Caco-2 (cell line): ENCODE data around the gene ZNF816. TPM values are rescaled to one million over a fixed set of nuclear protein-coding genes. Genes with fewer than 3 reads are reported as not detected.

Source experiments
- Bru-seq: library from RNA; stranded (reverse); fragments of 400-500 nt; gene quantifications from one replicate; lab custom pipeline; 2021; lab: Mats Ljungman, UMichigan
- BruChase-seq, 2 experiments: library from RNA; stranded (reverse); fragments of 400-500 nt; gene quantifications; one replicate each; lab custom pipeline; 2021; lab: Mats Ljungman, UMichigan
- BruUV-seq: library from RNA; stranded (reverse); fragments of 400-500 nt; replicated peaks from 2 replicates; lab custom pipeline; 2021; lab: Mats Ljungman, UMichigan
- CTCF ChIA-PET: fragments of 300-600 bp; sonication (Branson Sonifier 250); formaldehyde crosslinking; loops from one replicate; lab custom pipeline; 2022; ENCODE audit warnings: antibody characterized with exemption; lab: Charles Lee
- POLR2A ChIA-PET: fragments of 300-600 bp; sonication (Branson Sonifier 250); formaldehyde crosslinking; loops from one replicate; lab custom pipeline; 2022; ENCODE audit warnings: antibody characterized with exemption; lab: Charles Lee
- DNase-seq, 2 experiments: peaks; one replicate each; pipeline versions ENCODE4 v3.0.0 to v3.0.0-alpha.2; 2020 to 2022
- H3K27me3 ChIP-seq: replicated peaks from 2 replicates; pipeline ENCODE4 v1.6.0; 2011; ENCODE audit warnings: low read length; ENCODE audit not compliant: control insufficient read depth, insufficient read depth
- H3K36me3 ChIP-seq: 2 replicates; pipeline ENCODE4 v1.5.1; 2011; ENCODE audit warnings: low read length; ENCODE audit not compliant: control insufficient read depth, insufficient read depth
- H3K4me1 ChIP-seq: fragments of 250-450 bp; sonication (Bioruptor Pico); 2 replicates; pipeline ENCODE4 v1.5.1; 2020; ENCODE audit warnings: mild to moderate bottlenecking
- H3K4me3 ChIP-seq: 2 replicates; pipeline ENCODE4 v1.5.1; 2011; ENCODE audit warnings: low read depth, mild to moderate bottlenecking, control low read depth, low read length
- H3K9me3 ChIP-seq: fragments of 250-450 bp; sonication (Bioruptor Pico); 2 replicates; pipeline ENCODE4 v1.5.1; 2020; ENCODE audit warnings: mild to moderate bottlenecking, moderate library complexity
- H3K27ac Mint-ChIP-seq: one replicate; pipeline ENCODE4 v1.8.0; 2022; ENCODE audit warnings: mixed read lengths; ENCODE audit not compliant: unreplicated experiment
- H3K27me3 Mint-ChIP-seq: one replicate; pipeline ENCODE4 v1.8.0; 2022; ENCODE audit warnings: mixed read lengths; ENCODE audit not compliant: insufficient read depth, unreplicated experiment
- H3K36me3 Mint-ChIP-seq: one replicate; pipeline ENCODE4 v1.8.0; 2022; ENCODE audit warnings: mild to moderate bottlenecking, mixed read lengths; ENCODE audit not compliant: insufficient read depth, unreplicated experiment
- H3K4me1 Mint-ChIP-seq: one replicate; pipeline ENCODE4 v1.8.0; 2022; ENCODE audit warnings: low read depth, mixed read lengths; ENCODE audit not compliant: unreplicated experiment
- H3K4me3 Mint-ChIP-seq: one replicate; pipeline ENCODE4 v1.8.0; 2022; ENCODE audit warnings: mild to moderate bottlenecking, moderate library complexity, mixed read lengths; ENCODE audit not compliant: unreplicated experiment
- H3K9me3 Mint-ChIP-seq: one replicate; pipeline ENCODE4 v1.8.0; 2022; ENCODE audit warnings: mixed read lengths; ENCODE audit not compliant: unreplicated experiment
- intact Hi-C: fragments of 100-400 bp; cut with micrococcal nuclease; formaldehyde crosslinking; loops from one replicate; pipeline ENCODE4 v1.10.0; 2022; ENCODE audit not compliant: unreplicated experiment
- long read RNA-seq: library from polyadenylated mRNA; stranded (forward); transcript quantifications from one replicate; pipeline ENCODE4 v2.0.0, GENCODE V29; 2022
- total RNA-seq: library from RNA; stranded (reverse); gene quantifications from 2 replicates; pipeline ENCODE4 v1.2.3, GENCODE V29; 2022
- TF ChIP-seq, protein P1 (sequence below), 2 experiments: fragments of 200-600 bp in 1 of 2; IDR thresholded peaks; 1 replicate in 1 of 2; 2 replicates in 1 of 2; pipeline versions ENCODE4 v1.5.1 to v1.8.0; 2011 to 2022; ENCODE audit warnings: antibody characterized with exemption in 1 of 2, control low read depth in 1 of 2, inconsistent platforms in 1 of 2, low read depth in 1 of 2, low read length in 1 of 2, mild to moderate bottlenecking in 1 of 2, moderate library complexity in 1 of 2; ENCODE audit not compliant: insufficient read depth in 1 of 2, severe bottlenecking in 1 of 2, unreplicated experiment in 1 of 2

Gene ZNF816
- total RNA-seq (8.8 and 11.5 TPM in 2 replicates), Bru-seq, nascent RNA (percentile 85 among the genes with signal in this experiment), BruChase-seq, experiment 1, labeled RNA remaining after a 2-hour chase (percentile 88 among the genes with signal in this experiment), BruChase-seq, experiment 2, labeled RNA remaining after a 6-hour chase (percentile 81 among the genes with signal in this experiment)
- long read RNA-seq, transcript ZNF816-207 (4 exons, 553 nt), result minor isoform, 5 of 16 reads
- long read RNA-seq, transcript ZNF816-206 (4 exons, 2,504 nt), result major isoform, 10 of 16 reads
- long read RNA-seq, partial matches to known transcripts, result 0 of 16 reads
- long read RNA-seq, other reads (novel, unspliced or antisense), result 0 of 16 reads

DNA sequence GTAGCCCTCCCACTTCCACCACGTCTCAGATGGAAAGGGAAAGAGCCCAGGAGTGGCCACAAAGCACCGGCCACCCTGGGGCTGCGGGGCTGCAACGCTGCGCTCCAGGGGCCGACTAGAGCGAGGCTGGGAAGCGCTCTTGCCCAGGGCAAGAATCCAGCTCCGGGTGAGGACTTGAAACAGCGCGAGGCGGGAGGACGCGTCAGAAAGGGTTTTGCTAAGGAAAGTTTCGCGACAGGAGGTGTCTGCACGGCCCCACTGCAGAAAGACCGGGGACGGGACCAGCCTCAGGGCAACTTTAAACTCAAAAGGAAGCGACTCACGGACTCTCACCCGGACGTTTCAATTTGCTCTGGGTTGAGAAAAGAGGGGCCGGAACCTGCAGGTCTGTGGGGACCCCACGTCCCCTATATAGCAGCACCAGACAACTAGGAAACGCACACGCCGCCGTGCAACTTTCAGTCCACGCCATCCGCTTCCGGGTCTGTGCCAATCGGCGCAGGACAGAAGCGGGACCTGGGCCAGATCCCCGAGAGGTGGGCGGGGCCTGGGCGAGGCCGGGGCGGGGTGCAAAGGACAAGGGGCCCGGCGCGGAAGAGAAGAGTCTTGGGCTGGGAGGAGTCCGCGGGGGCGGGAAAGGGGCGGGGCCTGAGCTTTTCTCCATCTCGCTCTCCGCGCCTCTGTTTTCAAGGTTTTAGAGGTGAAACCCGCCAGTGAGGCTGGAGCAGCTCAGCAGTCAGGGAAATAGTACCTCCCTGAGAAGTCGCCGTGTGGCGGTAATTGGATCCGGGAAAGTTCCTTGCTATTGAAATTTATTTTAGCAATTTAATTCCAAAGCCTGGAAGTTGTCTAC is at the start of gene ZNF816:
Gene ZNF816, minus strand, starts transcription at position 488 of the 853 bp plus-strand sequence. CDS start 6,792 bp downstream, outside the sequence.
- CTCF ChIA-PET, result interaction anchor here (0.7 kb wide), 1 partner anchor 436 kb away, joined by 4 read pairs; no protein-coding TSS in a partner anchor
- intact Hi-C loops, result loop anchor here (2.0 kb wide), 1 partner anchor 20 kb away; no protein-coding TSS in a partner anchor
- peak within 1 kb of the TSS; percentile 83 for H3K27ac Mint-ChIP-seq

DNA sequence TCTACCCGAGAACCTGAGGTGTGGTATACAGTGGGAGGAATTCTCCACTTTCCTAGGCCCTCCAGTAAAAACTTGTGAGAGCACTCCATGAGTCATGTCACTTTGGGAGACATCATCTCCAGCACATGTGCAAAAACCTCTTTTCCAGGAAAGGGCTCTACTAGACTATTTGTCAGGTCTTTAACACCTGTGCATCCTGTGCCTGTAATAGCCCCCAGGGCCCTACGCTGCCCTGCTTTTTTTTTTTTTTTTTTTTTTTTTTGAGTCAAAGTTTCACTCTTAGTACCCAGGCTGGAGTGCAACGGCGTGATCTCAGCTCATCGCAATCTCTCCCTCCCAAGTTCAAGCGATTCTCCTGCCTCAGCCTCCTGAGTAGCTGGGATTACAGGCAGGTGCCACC is 49.3 kb upstream of the ZNF816 start:
- no peaks in the 10 kb centered on the region for H3K27me3 Mint-ChIP-seq
- no peak overlapping the region for H3K27ac Mint-ChIP-seq

More for the DNA sequence above, at the start of gene ZNF816:
- peaks cover 5% of the 10 kb centered on the region for H3K4me1 ChIP-seq
- H3K27me3 ChIP-seq, result no peaks in the 10 kb centered on the region
- TF ChIP-seq, protein P1, sequence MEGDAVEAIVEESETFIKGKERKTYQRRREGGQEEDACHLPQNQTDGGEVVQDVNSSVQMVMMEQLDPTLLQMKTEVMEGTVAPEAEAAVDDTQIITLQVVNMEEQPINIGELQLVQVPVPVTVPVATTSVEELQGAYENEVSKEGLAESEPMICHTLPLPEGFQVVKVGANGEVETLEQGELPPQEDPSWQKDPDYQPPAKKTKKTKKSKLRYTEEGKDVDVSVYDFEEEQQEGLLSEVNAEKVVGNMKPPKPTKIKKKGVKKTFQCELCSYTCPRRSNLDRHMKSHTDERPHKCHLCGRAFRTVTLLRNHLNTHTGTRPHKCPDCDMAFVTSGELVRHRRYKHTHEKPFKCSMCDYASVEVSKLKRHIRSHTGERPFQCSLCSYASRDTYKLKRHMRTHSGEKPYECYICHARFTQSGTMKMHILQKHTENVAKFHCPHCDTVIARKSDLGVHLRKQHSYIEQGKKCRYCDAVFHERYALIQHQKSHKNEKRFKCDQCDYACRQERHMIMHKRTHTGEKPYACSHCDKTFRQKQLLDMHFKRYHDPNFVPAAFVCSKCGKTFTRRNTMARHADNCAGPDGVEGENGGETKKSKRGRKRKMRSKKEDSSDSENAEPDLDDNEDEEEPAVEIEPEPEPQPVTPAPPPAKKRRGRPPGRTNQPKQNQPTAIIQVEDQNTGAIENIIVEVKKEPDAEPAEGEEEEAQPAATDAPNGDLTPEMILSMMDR (IDR thresholded peaks at IDR 0.05; ENCODE audit: insufficient read depth in 1 of 2, low read depth in 1 of 2, low read length in 1 of 2, severe bottlenecking in 1 of 2, unreplicated experiment in 1 of 2), result no peak
- no peaks in the 10 kb centered on the region for H3K27me3 Mint-ChIP-seq
- POLR2A ChIA-PET, result interaction anchor here (0.5 to 0.9 kb wide), 3 partner anchors 139 to 825 kb away, joined by 3 to 5 read pairs (median 5); no protein-coding TSS in a partner anchor
- no peaks in the 10 kb centered on the region for H3K4me1 Mint-ChIP-seq
- peak within 1 kb of the TSS; percentile 81 for H3K4me3 ChIP-seq
- peaks cover 18% of the 10 kb centered on the region for H3K9me3 Mint-ChIP-seq
- peaks cover 5% of the 10 kb centered on the region for H3K36me3 ChIP-seq
- peak; percentile 98 for DNase-seq
- peaks cover 29% of the 10 kb centered on the region for H3K36me3 Mint-ChIP-seq
- peak within 1 kb of the TSS; percentile 91 for H3K4me3 Mint-ChIP-seq
- H3K9me3 ChIP-seq, result peaks cover 38% of the 10 kb centered on the region
- BruUV-seq, result no TSS peak

More for the DNA sequence above, 49.3 kb upstream of the ZNF816 start:
- Histone ChIP-seq H3K4me1 (no peaks in the 10 kb centered on the region; the same call in 1 of the 2 replicates), H3K4me3 (no peak overlapping the region), H3K36me3 (no peaks in the 10 kb centered on the region), H3K27me3 (no peaks in the 10 kb centered on the region), H3K9me3 (peaks cover 33% of the 10 kb centered on the region; the same call in 1 of the 2 replicates)
- peaks cover 27% of the 10 kb centered on the region for H3K9me3 Mint-ChIP-seq
- CTCF ChIA-PET, result no interaction called here
- POLR2A ChIA-PET, result no interaction called here
- TF ChIP-seq, protein P1 (IDR thresholded peaks at IDR 0.05; ENCODE audit: insufficient read depth in 1 of 2, low read depth in 1 of 2, low read length in 1 of 2, severe bottlenecking in 1 of 2, unreplicated experiment in 1 of 2), result no peak
- intact Hi-C loops, result no loop called here
- H3K4me3 Mint-ChIP-seq, result no peak overlapping the region
- no peaks in the 10 kb centered on the region for H3K4me1 Mint-ChIP-seq
- BruUV-seq, result no TSS peak
- no peaks in the 10 kb centered on the region for H3K36me3 Mint-ChIP-seq
- no peak for DNase-seq
